HepG2 (cell line): Measurements from ENCODE around the gene TRIM27. TPM values are rescaled to one million over a fixed set of nuclear protein-coding genes. Genes with fewer than 3 reads are reported as not detected.

Source experiments
- ATAC-seq: fragments of 200-7000 bp; cut with Tn5 transposase; 3 replicates; pipeline ENCODE4 v1.9.1; 2020; ENCODE audit warnings: mild to moderate bottlenecking, moderate library complexity
- BruUV-seq: library from RNA; stranded (reverse); fragments of 400-500 nt; replicated peaks from 2 replicates; lab custom pipeline; 2021; lab: Mats Ljungman, UMichigan
- CTCF ChIA-PET: fragments of 300-600 bp; formaldehyde crosslinking; extraction: SDS; loops from one replicate; lab custom pipeline; 2021; ENCODE audit warnings: low total read pairs, inconsistent platforms, low intra/inter-chr PET ratio; lab: Yijun Ruan, JAX
- POLR2A ChIA-PET: fragments of 350-600 bp; sonication (Branson Sonifier 250); formaldehyde crosslinking; loops from one replicate; lab custom pipeline; 2020; ENCODE audit warnings: antibody characterized with exemption, inconsistent platforms; lab: Yijun Ruan, JAX
- DNase-seq: peaks from one replicate; pipeline ENCODE4 v3.0.0-alpha.2; 2015; ENCODE audit warnings: low spot score
- FAIRE-seq: peaks from 3 replicates; lab custom pipeline; 2011; peaks lifted over from hg19 to GRCh38; lab: Jason Lieb, UNC
- H2AFZ ChIP-seq: one replicate; pipeline ENCODE4 v1.6.1; 2011; ENCODE audit warnings: low read length, inconsistent platforms
- H3K27ac ChIP-seq: fragments of 300-600 bp; 3 replicates; pipeline ENCODE4 v1.8.0; 2011; ENCODE audit warnings: mixed run types, mild to moderate bottlenecking, mixed read lengths, low read length, inconsistent platforms; ENCODE audit not compliant: insufficient read depth; ENCODE audit errors: extremely low read length
- H3K27me3 ChIP-seq, 2 experiments: fragments of 200-600 bp in 1 of 2; 2 replicates in 1 of 2; 3 replicates in 1 of 2; pipeline versions ENCODE4 v1.6.0 to v1.8.0; 2011; ENCODE audit warnings: low read length in 2 of 2, mild to moderate bottlenecking in 2 of 2, moderate library complexity in 2 of 2, inconsistent platforms in 1 of 2; ENCODE audit not compliant: insufficient read depth in 2 of 2, control insufficient read depth in 1 of 2
- H3K36me3 ChIP-seq, 2 experiments: fragments of 200-600 bp in 1 of 2; replicated peaks in 1 of 2; 2 replicates in 1 of 2; 3 replicates in 1 of 2; pipeline versions ENCODE4 v1.5.1 to v1.8.0; 2011; ENCODE audit warnings: low read length in 2 of 2, inconsistent platforms in 1 of 2; ENCODE audit not compliant: insufficient read depth in 2 of 2, control insufficient read depth in 1 of 2
- H3K4me1 ChIP-seq: 2 replicates; pipeline ENCODE4 v1.5.1; 2012; ENCODE audit warnings: low read length, inconsistent platforms; ENCODE audit not compliant: insufficient read depth
- H3K4me2 ChIP-seq: 2 replicates; pipeline ENCODE4 v1.6.0; 2011; ENCODE audit warnings: low read depth, low read length, inconsistent platforms
- H3K4me3 ChIP-seq, 3 experiments: fragments of 200-600 bp in 1 of 3; sonication (generic), shearing (Covaris generic) in 1 of 3; replicated peaks in 1 of 3; 2 replicates each; pipeline ENCODE4 v1.5.1; 2011 to 2016; ENCODE audit warnings: low read length in 3 of 3, inconsistent platforms in 2 of 3, low read depth in 2 of 3, mild to moderate bottlenecking in 2 of 3, control low read depth in 1 of 3, mixed read lengths in 1 of 3; ENCODE audit not compliant: insufficient read depth in 1 of 3
- H3K79me2 ChIP-seq: one replicate; pipeline ENCODE4 v1.6.1; 2011; ENCODE audit warnings: low read length, inconsistent platforms; ENCODE audit not compliant: insufficient read depth
- H3K9ac ChIP-seq: 2 replicates; pipeline ENCODE4 v1.6.0; 2011; ENCODE audit warnings: mild to moderate bottlenecking, low read depth, low read length, inconsistent platforms; ENCODE audit not compliant: insufficient read depth
- H3K9me3 ChIP-seq: 2 replicates; pipeline ENCODE4 v1.5.1; 2012; ENCODE audit warnings: mild to moderate bottlenecking, low read length
- H4K20me1 ChIP-seq: 2 replicates; pipeline ENCODE4 v1.6.0; 2011; ENCODE audit warnings: inconsistent platforms, mild to moderate bottlenecking, low read length, moderate library complexity; ENCODE audit not compliant: insufficient read depth
- GATAD2A ChIP-seq: IDR thresholded peaks from 2 replicates; pipeline ENCODE4 v1.6.1; 2016
- KLF16 ChIP-seq, 2 experiments: sonication (generic) in 1 of 2; formaldehyde crosslinking in 1 of 2; IDR thresholded peaks; 2 replicates each; pipeline versions ENCODE4 v1.6.1 to v1.8.0; 2016 to 2023; ENCODE audit warnings: missing genetic modification reagents in 2 of 2, missing compliant biosample characterization in 1 of 2
- MATR3 ChIP-seq: sonication (generic); formaldehyde crosslinking; IDR thresholded peaks from 2 replicates; pipeline ENCODE4 v1.4.0; 2020; ENCODE audit warnings: missing genetic modification reagents
- MIER3 ChIP-seq: IDR thresholded peaks from 2 replicates; pipeline ENCODE4 v1.6.1; 2016; ENCODE audit warnings: missing compliant biosample characterization, borderline replicate concordance
- PHF21A ChIP-seq: sonication (generic); formaldehyde crosslinking; IDR thresholded peaks from 2 replicates; pipeline ENCODE4 v1.5.0; 2020; ENCODE audit warnings: mild to moderate bottlenecking, missing genetic modification reagents
- POLR2G ChIP-seq: fragments of 200-400 bp; formaldehyde crosslinking; IDR thresholded peaks from 2 replicates; pipeline ENCODE4 v1.6.1; 2018; ENCODE audit warnings: mild to moderate bottlenecking, low read depth, low read length, moderate library complexity
- RELA ChIP-seq: sonication (generic); formaldehyde crosslinking; IDR thresholded peaks from 2 replicates; pipeline ENCODE4 v1.4.0; 2020; ENCODE audit warnings: missing genetic modification reagents
- RFXAP ChIP-seq: sonication (generic); formaldehyde crosslinking; IDR thresholded peaks from 2 replicates; pipeline ENCODE4 v1.4.0; 2020; ENCODE audit warnings: missing genetic modification reagents, borderline replicate concordance
- RXRA ChIP-seq: sonication (generic); formaldehyde crosslinking; IDR thresholded peaks from 2 replicates; pipeline ENCODE4 v1.5.1; 2020; ENCODE audit warnings: missing genetic modification reagents
- SIN3B ChIP-seq: fragments of 150-350 bp; IDR thresholded peaks from 2 replicates; pipeline ENCODE4 v1.6.1; 2014; ENCODE audit warnings: low read length
- WGBS: methylation state at CpG from one replicate; pipeline ENCODE4 v1.1.6; 2017; ENCODE audit warnings: low lambda C conversion rate; 5-methylcytosine and 5-hydroxymethylcytosine counted together
- in situ Hi-C: cut with HindIII; loops from 2 replicates; pipeline ENCODE4 v1.10.0; 2017; ENCODE audit warnings: low pct_unique_long_range_greater_than_20kb; ENCODE audit not compliant: extremely low pct_ligation_motif_present
- intact Hi-C: fragments of 100-400 bp; cut with micrococcal nuclease; formaldehyde crosslinking; loops from one replicate; pipeline ENCODE4 v1.10.0; 2022; ENCODE audit not compliant: unreplicated experiment
- polyA plus RNA-seq, 8 experiments: library from polyadenylated mRNA; depleted of rRNA in 3 of 8; stranded (reverse) in 7 of 8; unstranded in 1 of 8; fragments of >200 nt; fragmentation: Illumina TruSeq in 4 of 8; extraction: Trizol in 4 of 8; gene quantifications; 2 replicates each; pipeline versions ENCODE4 v1.2.1 to v1.2.3, GENCODE V29; 2011 to 2016; ENCODE audit warnings: low read depth in 4 of 8, missing spikeins in 1 of 8, mixed read lengths in 1 of 8; ENCODE audit not compliant: insufficient read depth in 1 of 8
- total RNA-seq, 5 experiments: library from RNA; depleted of rRNA; stranded (reverse); fragments of >200 nt; fragmentation: Illumina TruSeq; extraction: Trizol; gene quantifications; 2 replicates each; pipeline ENCODE4 v1.2.3, GENCODE V29; 2016; ENCODE audit warnings: low read depth in 1 of 5
- TF ChIP-seq, protein P1 (sequence below): sonication (generic); formaldehyde crosslinking; conservative IDR thresholded peaks from 2 replicates; pipeline ENCODE4 v1.5.0; 2020; ENCODE audit warnings: missing genetic modification reagents
- TF ChIP-seq, protein P2 (sequence below): conservative IDR thresholded peaks from 2 replicates; pipeline ENCODE4 v1.6.1; 2018; ENCODE audit warnings: missing genetic modification reagents
- TF ChIP-seq, protein P3 (sequence below): sonication (generic); formaldehyde crosslinking; IDR thresholded peaks from 2 replicates; pipeline ENCODE4 v1.8.1; 2023; ENCODE audit warnings: missing genetic modification reagents, inconsistent platforms, borderline replicate concordance

Gene TRIM27
- total and polyA plus RNA-seq, 2 of the 13 experiments (the other 11 are each of a cell fraction or from before 2014, with no cell fraction given) = 88.6 to 112 TPM

DNA sequence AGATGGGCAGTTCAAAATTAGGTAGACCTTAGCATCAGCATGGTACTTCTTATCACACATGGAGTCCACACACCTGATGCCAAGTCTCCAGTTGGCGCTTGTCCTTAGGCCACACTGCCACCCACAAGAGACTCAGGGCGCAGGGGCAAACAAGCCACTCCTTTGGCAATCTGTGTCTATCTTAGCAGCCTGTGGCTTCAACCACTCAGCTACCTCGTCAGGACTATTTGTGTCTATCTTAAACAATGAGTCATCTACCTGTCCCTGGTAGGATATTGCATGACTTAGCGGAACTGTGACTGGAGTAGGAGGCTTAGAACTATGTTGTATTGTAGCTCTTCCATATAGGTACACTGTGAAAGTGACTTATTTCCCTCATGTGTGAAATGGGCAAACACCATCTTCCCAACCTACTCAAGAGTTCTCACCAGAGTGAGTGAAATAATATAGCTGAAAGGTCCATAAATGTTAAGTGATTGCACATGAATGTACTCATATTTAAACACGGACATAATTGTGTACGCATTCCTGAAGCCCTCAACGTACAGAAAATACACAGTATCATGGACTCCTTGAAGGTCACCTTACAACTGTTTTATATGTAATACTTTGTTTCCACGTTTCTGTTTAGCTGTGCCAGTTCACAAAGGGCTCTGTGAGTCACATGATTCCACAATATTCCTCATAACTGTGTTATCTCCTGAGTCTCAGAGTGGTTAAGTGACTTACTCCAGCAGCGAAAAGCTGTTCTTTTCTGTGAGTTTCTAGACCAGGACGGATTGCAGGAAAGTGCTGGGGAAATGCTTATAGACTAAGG, 1.6 kb downstream of the TRIM27 start (continued):
- TF ChIP-seq POLR2G (peak; percentile 25; the same call in 1 of the 2 replicates), PHF21A (CRISPR knock-in tag) (0 out of 2 replicates have a peak, but pooled peaks have one; percentile 41), SIN3B (no peak), GATAD2A (peak; percentile 60)

DNA sequence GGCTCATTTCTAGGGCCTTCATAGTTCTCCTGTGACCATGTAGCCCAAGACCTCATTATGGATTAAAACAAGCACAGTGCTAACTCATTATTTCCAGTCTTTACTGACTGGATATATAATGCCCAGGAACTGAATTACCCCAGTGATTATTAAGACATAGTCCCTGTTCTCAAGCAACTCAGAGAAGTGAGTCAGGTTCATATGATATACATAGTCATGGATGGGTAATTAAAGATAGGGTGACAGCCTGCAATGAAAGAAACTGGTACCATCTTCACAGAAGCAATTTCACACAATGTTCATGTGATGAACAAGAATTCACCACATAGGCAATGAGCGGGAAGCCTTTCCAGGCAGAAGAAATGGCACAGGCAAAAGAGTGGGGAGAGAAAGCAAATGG, 3.5 kb downstream of the TRIM27 start:
- Histone ChIP-seq H2AFZ (no peak overlapping the region), H3K4me3 (no peak overlapping the region), H3K36me3 (peaks cover 23 to 54% of the 10 kb centered on the region in 2 experiments), H3K9me3 (no peaks in the 10 kb centered on the region), H3K27me3 (no peaks in the 10 kb centered on the region; a peak in 1 of 5 replicates), H4K20me1 (peaks cover 38% of the 10 kb centered on the region; the same call in 1 of the 2 replicates), H3K4me1 (peaks cover 58% of the 10 kb centered on the region), H3K9ac (0 out of 2 replicates have a peak overlapping the region, but pooled peaks have one; percentile 4), H3K79me2 (peaks cover 57% of the 10 kb centered on the region), H3K27ac (no peak overlapping the region), H3K4me2 (peak overlapping the region; percentile 92)
- ChIA-PET POLR2A (interaction anchor here (1.2 kb wide), 1 partner anchor 9 kb away, joined by 3 read pairs; no protein-coding TSS in a partner anchor), CTCF (no interaction called here)
- in situ Hi-C loops = no loop called here
- TF ChIP-seq RXRA (CRISPR knock-in tag) (no peak), MIER3 (CRISPR knock-in tag) (no peak), MATR3 (CRISPR knock-in tag) (no peak), RELA (CRISPR knock-in tag) (no peak), RFXAP (CRISPR knock-in tag) (no peak), KLF16 (CRISPR knock-in tag; IDR thresholded peaks at IDR 0.05) (no peak)
- TF ChIP-seq, protein P1, sequence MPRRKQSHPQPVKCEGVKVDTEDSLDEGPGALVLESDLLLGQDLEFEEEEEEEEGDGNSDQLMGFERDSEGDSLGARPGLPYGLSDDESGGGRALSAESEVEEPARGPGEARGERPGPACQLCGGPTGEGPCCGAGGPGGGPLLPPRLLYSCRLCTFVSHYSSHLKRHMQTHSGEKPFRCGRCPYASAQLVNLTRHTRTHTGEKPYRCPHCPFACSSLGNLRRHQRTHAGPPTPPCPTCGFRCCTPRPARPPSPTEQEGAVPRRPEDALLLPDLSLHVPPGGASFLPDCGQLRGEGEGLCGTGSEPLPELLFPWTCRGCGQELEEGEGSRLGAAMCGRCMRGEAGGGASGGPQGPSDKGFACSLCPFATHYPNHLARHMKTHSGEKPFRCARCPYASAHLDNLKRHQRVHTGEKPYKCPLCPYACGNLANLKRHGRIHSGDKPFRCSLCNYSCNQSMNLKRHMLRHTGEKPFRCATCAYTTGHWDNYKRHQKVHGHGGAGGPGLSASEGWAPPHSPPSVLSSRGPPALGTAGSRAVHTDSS = no peak
- TF ChIP-seq, protein P2, sequence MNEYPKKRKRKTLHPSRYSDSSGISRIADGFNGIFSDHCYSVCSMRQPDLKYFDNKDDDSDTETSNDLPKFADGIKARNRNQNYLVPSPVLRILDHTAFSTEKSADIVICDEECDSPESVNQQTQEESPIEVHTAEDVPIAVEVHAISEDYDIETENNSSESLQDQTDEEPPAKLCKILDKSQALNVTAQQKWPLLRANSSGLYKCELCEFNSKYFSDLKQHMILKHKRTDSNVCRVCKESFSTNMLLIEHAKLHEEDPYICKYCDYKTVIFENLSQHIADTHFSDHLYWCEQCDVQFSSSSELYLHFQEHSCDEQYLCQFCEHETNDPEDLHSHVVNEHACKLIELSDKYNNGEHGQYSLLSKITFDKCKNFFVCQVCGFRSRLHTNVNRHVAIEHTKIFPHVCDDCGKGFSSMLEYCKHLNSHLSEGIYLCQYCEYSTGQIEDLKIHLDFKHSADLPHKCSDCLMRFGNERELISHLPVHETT (CRISPR knock-in tag) = no peak
- TF ChIP-seq, protein P3, sequence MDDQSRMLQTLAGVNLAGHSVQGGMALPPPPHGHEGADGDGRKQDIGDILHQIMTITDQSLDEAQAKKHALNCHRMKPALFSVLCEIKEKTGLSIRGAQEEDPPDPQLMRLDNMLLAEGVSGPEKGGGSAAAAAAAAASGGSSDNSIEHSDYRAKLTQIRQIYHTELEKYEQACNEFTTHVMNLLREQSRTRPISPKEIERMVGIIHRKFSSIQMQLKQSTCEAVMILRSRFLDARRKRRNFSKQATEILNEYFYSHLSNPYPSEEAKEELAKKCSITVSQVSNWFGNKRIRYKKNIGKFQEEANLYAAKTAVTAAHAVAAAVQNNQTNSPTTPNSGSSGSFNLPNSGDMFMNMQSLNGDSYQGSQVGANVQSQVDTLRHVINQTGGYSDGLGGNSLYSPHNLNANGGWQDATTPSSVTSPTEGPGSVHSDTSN (CRISPR knock-in tag) = no peak
- ATAC-seq (no peak), DNase-seq (no peak), FAIRE-seq (no peak)
- intact Hi-C loops = no loop called here
- BruUV-seq = no TSS peak
- 97% methylated on average over 1 of the region's 1 CpG for WGBS
